GM21723 (cell line): Measurements from ENCODE around the gene MXI1.
"Not testable (repeated sequence)": the region's sequence is repeated elsewhere in the genome, so short reads cannot be mapped to it uniquely, and the experiment has no call there.

Experiments
- ATAC-seq: cut with Tn5 transposase; IDR thresholded peaks from one replicate; pipeline ENCODE4 v1.9.1; 2021; ENCODE audit warnings: mild to moderate bottlenecking, moderate library complexity; ENCODE audit not compliant: unreplicated experiment

The MXI1 gene

GRCh38 chr10:110311357-110311949 lies 104.0 kb downstream of the MXI1 start:
- ATAC-seq = peak; percentile 51

GRCh38 chr10:110312206-110312605 lies 104.8 kb downstream of the MXI1 start:
- no peak for ATAC-seq

GRCh38 chr10:110313674-110314073 lies 106.3 kb downstream of the MXI1 start:
- ATAC-seq = no peak

- peak; percentile 58 for ATAC-seq
These were observed 110.8 kb downstream of the MXI1 start for GRCh38 chr10:110317866-110318850.

- ATAC-seq = no peak
These were observed 114.6 kb downstream of the MXI1 start for GRCh38 chr10:110321869-110322620.

- ATAC-seq = no peak
These were observed 116.1 kb downstream of the MXI1 start for GRCh38 chr10:110323503-110323902.

- ATAC-seq = peak; percentile 47
These were observed 116.9 kb downstream of the MXI1 start for GRCh38 chr10:110324201-110324804.

- ATAC-seq = peak; percentile 64
These were observed 117.4 kb downstream of the MXI1 start for GRCh38 chr10:110324805-110325280.

- no peak for ATAC-seq
These were observed 119.1 kb downstream of the MXI1 start for GRCh38 chr10:110326351-110327032.

- ATAC-seq = no peak
These were observed 120.0 kb downstream of the MXI1 start for GRCh38 chr10:110327262-110327914.

GRCh38 chr10:110330675-110331074 lies 123.3 kb downstream of the MXI1 start:
- no peak for ATAC-seq

- ATAC-seq = not testable (repeated sequence)
These were observed 123.9 kb downstream of the MXI1 start for GRCh38 chr10:110331226-110331795.

- no peak for ATAC-seq
These were observed 126.8 kb downstream of the MXI1 start for GRCh38 chr10:110334061-110334656.

- no peak for ATAC-seq
These were observed 128.1 kb downstream of the MXI1 start for GRCh38 chr10:110335314-110336064.

GRCh38 chr10:110336111-110336721 lies 128.8 kb downstream of the MXI1 start:
- ATAC-seq = no peak
